ENCODE results near the gene AP1M1. TPM values are rescaled to one million over a fixed set of nuclear protein-coding genes. Genes with fewer than 3 reads are reported as not detected.
"Not testable (repeated sequence)": the region's sequence is repeated elsewhere in the genome, so short reads cannot be mapped to it uniquely, and the experiment has no call there.

The AP1M1 gene
- total RNA-seq, 2 donors from 2014 or later, result 48.1 to 52.6 TPM

DNA sequence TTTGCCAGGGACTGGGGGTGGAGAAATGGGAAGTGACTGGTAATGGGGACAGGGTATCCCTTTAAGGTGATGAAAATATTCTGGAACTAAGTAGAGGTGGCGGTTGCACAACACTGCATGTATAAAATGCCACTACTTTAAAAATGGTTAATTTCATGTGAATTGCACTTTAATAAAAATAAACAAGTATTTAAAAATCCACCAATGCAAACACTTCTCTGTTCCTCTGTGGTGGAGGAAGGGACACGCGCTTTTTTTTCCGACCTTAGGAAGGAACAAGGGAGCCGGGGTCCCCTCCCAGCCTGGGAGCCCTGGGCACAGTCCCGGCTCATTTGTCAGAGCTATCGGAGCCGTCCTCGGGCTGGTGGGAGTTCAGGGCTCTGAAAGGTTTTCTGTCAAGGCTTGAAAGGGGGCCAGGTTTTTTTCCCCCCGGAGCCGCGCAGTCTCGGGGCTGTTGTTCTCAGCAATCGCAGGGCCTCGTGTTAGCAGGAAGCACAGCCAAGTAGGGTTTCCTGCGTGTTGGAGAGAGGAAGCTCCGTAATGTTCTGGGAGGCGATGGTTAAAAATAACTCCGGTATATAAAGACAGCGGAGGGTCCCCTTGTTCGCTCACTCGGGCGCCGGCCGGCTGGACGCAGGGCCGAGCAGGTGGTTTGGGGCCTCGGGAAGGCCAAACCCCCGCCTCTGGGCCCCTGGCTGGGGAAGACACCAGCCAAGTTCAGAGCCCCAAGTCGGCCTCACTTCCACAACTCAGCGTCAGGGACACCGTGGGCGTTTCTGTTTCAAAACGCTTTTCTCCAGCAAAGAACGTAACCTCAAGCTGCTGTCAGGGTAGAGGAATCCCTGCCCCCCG, 85.7 kb downstream of the AP1M1 start:
- ATAC-seq, result peak; percentile 85 to 89
- intact Hi-C loops (cut with DNase I), result no loop called here
- peak; percentile 91 for DNase-seq

DNA sequence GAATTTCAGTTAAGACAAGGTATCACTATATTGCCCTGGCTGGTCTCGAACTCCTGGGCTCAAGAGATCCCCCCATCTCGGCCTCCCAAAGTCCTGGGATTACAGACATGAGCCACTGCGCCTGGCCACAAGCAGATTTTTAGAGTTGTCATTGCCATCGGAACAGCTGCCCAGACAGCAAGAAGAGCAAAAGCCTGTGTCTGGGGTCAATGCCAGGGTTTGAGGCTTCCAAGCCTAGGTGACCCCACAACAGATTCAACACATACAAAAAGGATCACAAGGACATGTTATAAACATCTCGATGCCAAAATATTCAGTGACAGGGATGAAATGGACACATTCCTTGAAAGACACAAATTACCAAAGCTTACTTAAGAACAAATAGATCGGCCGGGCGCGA, 86.8 kb downstream of the AP1M1 start:
- ATAC-seq (no peak), DNase-seq (no peak)
- intact Hi-C loops (cut with DNase I), result no loop called here

DNA sequence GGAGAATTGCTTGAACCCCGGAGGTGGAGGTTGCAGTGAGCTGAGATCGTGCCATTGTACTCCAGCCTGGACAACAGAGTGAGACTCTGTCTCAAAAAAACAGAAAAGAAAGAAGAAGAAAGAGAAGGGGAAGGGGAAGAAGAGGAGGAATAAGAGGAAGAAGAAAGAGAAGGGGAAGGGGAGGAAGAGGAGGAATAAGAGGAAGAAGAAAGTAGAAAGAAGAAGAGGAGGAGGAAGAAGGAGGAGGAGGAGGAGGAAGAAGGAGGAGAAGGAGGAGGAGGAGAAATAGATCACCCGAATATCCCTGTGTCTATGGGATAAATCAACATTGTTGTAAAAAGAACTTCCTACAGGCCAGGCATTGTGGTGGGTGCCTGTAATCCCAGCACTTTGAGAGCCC, 87.4 kb downstream of the AP1M1 start:
- DNase-seq, ATAC-seq: not testable (repeated sequence)
- intact Hi-C loops (cut with DNase I), result loop anchor here in 1 of 2 donors (5.0 kb wide), 1 partner anchor 37 kb away; the partner anchor contains the start of gene KLF2

DNA sequence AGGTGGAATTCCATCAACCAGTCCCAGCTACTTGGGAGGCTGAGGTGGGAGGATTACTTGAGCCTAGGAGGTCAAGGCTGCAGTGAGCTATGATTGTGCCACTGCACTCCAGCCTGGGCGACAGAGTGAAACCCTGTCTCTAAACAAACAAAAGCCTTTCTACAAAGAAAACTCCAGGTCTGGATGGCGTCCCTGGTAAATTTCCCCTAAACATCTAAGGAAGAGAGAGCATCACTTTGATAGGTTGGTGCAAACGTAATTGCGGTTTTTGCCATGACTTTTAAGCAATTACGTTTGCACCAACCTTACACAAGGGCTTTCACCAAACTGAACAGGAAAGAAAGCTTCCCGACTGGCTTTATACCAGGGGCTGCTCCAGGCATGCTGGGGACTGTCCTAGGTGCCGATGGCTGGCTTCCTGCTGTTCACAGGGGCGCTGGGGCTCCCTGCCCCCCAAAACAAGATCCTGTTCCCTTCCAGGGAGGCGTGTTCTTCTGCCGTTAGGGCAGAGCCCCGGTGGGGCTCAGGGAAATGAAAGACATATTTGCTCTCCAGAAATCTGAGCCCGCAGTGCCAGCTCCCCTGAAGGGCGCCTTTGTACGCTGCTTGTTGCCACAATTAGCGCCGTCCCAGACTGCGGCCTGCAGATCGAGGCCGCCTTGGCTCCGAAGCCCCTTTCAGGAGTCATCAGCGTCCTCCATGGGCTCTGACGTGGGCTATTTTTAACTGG, 88.2 kb downstream of the AP1M1 start:
- DNase-seq (peak; percentile 60), ATAC-seq (peak in 1 of 2 donors; percentile 13)
- intact Hi-C loops (cut with DNase I), result loop anchor here in 1 of 2 donors (5.0 kb wide), 1 partner anchor 36 kb away; the partner anchor contains the start of gene KLF2

- intact Hi-C loops (cut with DNase I), result loop anchor here in 1 of 2 donors (5.0 kb wide), 1 partner anchor 34 kb away; the partner anchor contains the start of gene KLF2
- DNase-seq (no peak), ATAC-seq (no peak)
Measured at GRCh38 chr19:16288544-16288943, 90.8 kb downstream of the AP1M1 start.

- intact Hi-C loops (cut with DNase I), result loop anchor here in 1 of 2 donors (5.0 kb wide), 1 partner anchor 33 kb away; the partner anchor contains the start of gene KLF2
- DNase-seq (no peak), ATAC-seq (no peak)
Measured at GRCh38 chr19:16289594-16289993, 91.9 kb downstream of the AP1M1 start.

DNA sequence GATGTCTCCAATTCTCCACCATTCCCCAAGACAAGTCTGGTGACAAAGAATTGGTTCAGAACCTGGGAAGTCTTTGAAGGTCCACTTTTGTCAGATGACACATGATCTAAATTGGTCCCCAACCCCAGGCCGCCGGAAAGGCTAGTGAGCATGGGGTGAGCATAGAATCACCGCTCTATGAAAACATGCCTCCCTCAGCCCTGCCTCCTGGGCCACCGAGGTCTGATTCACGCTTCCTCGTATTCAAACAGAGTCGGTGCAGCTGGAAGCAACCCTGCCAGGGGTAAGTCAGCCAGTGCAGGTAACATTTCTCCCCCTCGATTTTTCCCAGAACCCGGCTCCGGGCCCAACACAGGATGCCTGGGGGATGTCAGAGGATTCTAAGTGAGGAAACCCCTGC, 93.0 kb downstream of the AP1M1 start:
- intact Hi-C loops (cut with DNase I), result no loop called here
- peak; percentile 45 for DNase-seq
- no peak for ATAC-seq

DNA sequence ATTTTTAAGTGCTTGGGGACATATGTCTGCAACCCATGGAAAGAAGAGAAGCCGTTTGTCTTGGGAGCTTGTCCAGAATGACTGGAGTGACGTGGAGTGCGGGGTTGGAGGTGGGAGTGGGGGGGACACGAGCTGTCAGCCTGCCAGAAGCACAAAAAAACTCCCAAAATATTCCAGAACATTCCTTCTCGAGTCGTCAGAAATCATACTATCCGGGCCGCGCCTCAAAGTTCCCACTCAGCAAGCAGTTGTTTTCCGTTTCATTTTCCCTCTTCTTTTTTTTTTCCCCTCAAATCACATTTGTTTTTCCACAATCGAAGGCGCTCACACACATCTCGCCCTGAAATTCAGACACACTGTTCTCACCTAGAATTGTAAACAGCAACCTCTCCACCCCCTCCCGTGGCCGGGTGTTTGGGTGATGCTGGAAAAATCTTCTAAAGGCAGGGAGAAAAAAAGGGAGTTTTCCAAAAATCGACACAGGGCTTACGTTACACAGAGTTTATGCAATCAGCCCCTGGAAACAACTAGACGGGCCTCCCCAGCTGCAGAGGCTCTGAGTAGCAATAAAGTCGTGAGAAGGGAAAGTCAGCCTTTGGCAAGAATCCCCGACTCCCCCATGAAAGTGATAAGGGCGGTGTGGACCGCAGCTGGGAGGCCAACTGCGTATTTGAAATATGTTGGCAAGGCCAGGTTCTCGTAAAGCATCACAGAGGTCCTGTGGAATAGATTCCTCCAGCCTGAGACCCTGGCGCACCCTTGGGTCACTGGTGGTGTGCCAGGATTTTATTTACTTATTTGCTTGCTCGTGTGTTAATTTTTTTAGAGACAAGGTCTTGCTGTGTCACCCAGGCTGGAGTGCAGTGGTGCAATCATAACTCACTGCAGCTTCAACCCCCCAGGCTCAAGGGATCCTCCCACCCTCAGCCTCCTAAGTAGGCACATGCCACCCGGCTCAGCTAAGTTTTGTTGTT, 95.7 kb downstream of the AP1M1 start:
- peak; percentile 89 to 93 for ATAC-seq
- DNase-seq, result peak; percentile 88

GRCh38 chr19:16295057-16295456, 97.3 kb downstream of the AP1M1 start:
- no peak for ATAC-seq
- intact Hi-C loops (cut with DNase I), result no loop called here
- DNase-seq, result no peak

More for the DNA sequence above, 95.7 kb downstream of the AP1M1 start:
- intact Hi-C loops (cut with DNase I), result no loop called here

Other genes starting within 250 kb of the AP1M1 start
- gene OR10H4, start 248.9 kb upstream of the AP1M1 start, total RNA-seq, result not detected
- gene TPM4, start 121.4 kb upstream of the AP1M1 start, total RNA-seq, result 100 to 1,000 TPM; 183 to 310 TPM
- 10 to 100 TPM; 28.2 to 29.8 TPM for gene RAB8A, start 86.0 kb upstream of the AP1M1 start, total RNA-seq
- under 1 TPM; 0.16 to 0.56 TPM for gene HSH2D, start 54.2 kb upstream of the AP1M1 start, total RNA-seq
- gene CIB3, start 24.4 kb upstream of the AP1M1 start, total RNA-seq, result not detected
- 10 to 100 TPM; 41.3 to 44.1 TPM for gene FAM32A, start 12.5 kb upstream of the AP1M1 start, total RNA-seq
- 10 to 100 TPM; 66.4 to 77.5 TPM for gene KLF2, start 126.9 kb downstream of the AP1M1 start, total RNA-seq